HepG2 (cell line): ENCODE data around the gene NDUFB10. TPM values are rescaled to one million over a fixed set of nuclear protein-coding genes. Genes with fewer than 3 reads are reported as not detected.
A peak's percentile ranks its signal among the peaks of the same experiment; 100 is the strongest.

Source experiments
- ATAC-seq: fragments of 200-7000 bp; cut with Tn5 transposase; 3 replicates; pipeline ENCODE4 v1.9.1; 2020; ENCODE audit warnings: mild to moderate bottlenecking, moderate library complexity
- BruUV-seq: library from RNA; stranded (reverse); fragments of 400-500 nt; replicated peaks from 2 replicates; lab custom pipeline; 2021; lab: Mats Ljungman, UMichigan
- CTCF ChIA-PET: fragments of 300-600 bp; formaldehyde crosslinking; extraction: SDS; loops from one replicate; lab custom pipeline; 2021; ENCODE audit warnings: low total read pairs, inconsistent platforms, low intra/inter-chr PET ratio; lab: Yijun Ruan, JAX
- POLR2A ChIA-PET: fragments of 350-600 bp; sonication (Branson Sonifier 250); formaldehyde crosslinking; loops from one replicate; lab custom pipeline; 2020; ENCODE audit warnings: antibody characterized with exemption, inconsistent platforms; lab: Yijun Ruan, JAX
- DNase-seq: peaks from one replicate; pipeline ENCODE4 v3.0.0-alpha.2; 2015; ENCODE audit warnings: low spot score
- FAIRE-seq: peaks from 3 replicates; lab custom pipeline; 2011; peaks lifted over from hg19 to GRCh38; lab: Jason Lieb, UNC
- H2AFZ ChIP-seq: one replicate; pipeline ENCODE4 v1.6.1; 2011; ENCODE audit warnings: low read length, inconsistent platforms
- H3K27ac ChIP-seq: fragments of 300-600 bp; 3 replicates; pipeline ENCODE4 v1.8.0; 2011; ENCODE audit warnings: mixed run types, mild to moderate bottlenecking, mixed read lengths, low read length, inconsistent platforms; ENCODE audit not compliant: insufficient read depth; ENCODE audit errors: extremely low read length
- H3K27me3 ChIP-seq, 2 experiments: fragments of 200-600 bp in 1 of 2; 2 replicates in 1 of 2; 3 replicates in 1 of 2; pipeline versions ENCODE4 v1.6.0 to v1.8.0; 2011; ENCODE audit warnings: low read length in 2 of 2, mild to moderate bottlenecking in 2 of 2, moderate library complexity in 2 of 2, inconsistent platforms in 1 of 2; ENCODE audit not compliant: insufficient read depth in 2 of 2, control insufficient read depth in 1 of 2
- H3K36me3 ChIP-seq, 2 experiments: fragments of 200-600 bp in 1 of 2; replicated peaks in 1 of 2; 2 replicates in 1 of 2; 3 replicates in 1 of 2; pipeline versions ENCODE4 v1.5.1 to v1.8.0; 2011; ENCODE audit warnings: low read length in 2 of 2, inconsistent platforms in 1 of 2; ENCODE audit not compliant: insufficient read depth in 2 of 2, control insufficient read depth in 1 of 2
- H3K4me1 ChIP-seq: 2 replicates; pipeline ENCODE4 v1.5.1; 2012; ENCODE audit warnings: low read length, inconsistent platforms; ENCODE audit not compliant: insufficient read depth
- H3K4me2 ChIP-seq: 2 replicates; pipeline ENCODE4 v1.6.0; 2011; ENCODE audit warnings: low read depth, low read length, inconsistent platforms
- H3K4me3 ChIP-seq, 3 experiments: fragments of 200-600 bp in 1 of 3; sonication (generic), shearing (Covaris generic) in 1 of 3; replicated peaks in 1 of 3; 2 replicates each; pipeline ENCODE4 v1.5.1; 2011 to 2016; ENCODE audit warnings: low read length in 3 of 3, inconsistent platforms in 2 of 3, low read depth in 2 of 3, mild to moderate bottlenecking in 2 of 3, control low read depth in 1 of 3, mixed read lengths in 1 of 3; ENCODE audit not compliant: insufficient read depth in 1 of 3
- H3K79me2 ChIP-seq: one replicate; pipeline ENCODE4 v1.6.1; 2011; ENCODE audit warnings: low read length, inconsistent platforms; ENCODE audit not compliant: insufficient read depth
- H3K9ac ChIP-seq: 2 replicates; pipeline ENCODE4 v1.6.0; 2011; ENCODE audit warnings: mild to moderate bottlenecking, low read depth, low read length, inconsistent platforms; ENCODE audit not compliant: insufficient read depth
- H3K9me3 ChIP-seq: 2 replicates; pipeline ENCODE4 v1.5.1; 2012; ENCODE audit warnings: mild to moderate bottlenecking, low read length
- H4K20me1 ChIP-seq: 2 replicates; pipeline ENCODE4 v1.6.0; 2011; ENCODE audit warnings: inconsistent platforms, mild to moderate bottlenecking, low read length, moderate library complexity; ENCODE audit not compliant: insufficient read depth
- AGO2 ChIP-seq: fragments of 200-400 bp; formaldehyde crosslinking; optimal IDR thresholded peaks from 2 replicates; pipeline ENCODE3; 2017; ENCODE audit warnings: mild to moderate bottlenecking, low read depth, low read length, moderate library complexity
- ATRX ChIP-seq: sonication (generic); formaldehyde crosslinking; IDR thresholded peaks from 2 replicates; pipeline ENCODE4 v1.4.0; 2020; ENCODE audit warnings: missing genetic modification reagents, borderline replicate concordance
- CBX5 ChIP-seq: sonication (generic); formaldehyde crosslinking; IDR thresholded peaks from 2 replicates; pipeline ENCODE4 v1.4.0; 2020; ENCODE audit warnings: missing genetic modification reagents, borderline replicate concordance
- ETV5 ChIP-seq: IDR thresholded peaks from 2 replicates; pipeline ENCODE4 v1.6.1; 2018; ENCODE audit warnings: missing biosample characterization, missing genetic modification reagents, inconsistent platforms, borderline replicate concordance
- RBFOX2 ChIP-seq: fragments of 200-400 bp; formaldehyde crosslinking; IDR thresholded peaks from 2 replicates; pipeline ENCODE4 v1.6.1; 2017; ENCODE audit warnings: low read depth, mild to moderate bottlenecking, low read length
- RBM22 ChIP-seq: fragments of 200-400 bp; formaldehyde crosslinking; optimal IDR thresholded peaks from 2 replicates; pipeline ENCODE3; 2017; ENCODE audit warnings: mild to moderate bottlenecking, low read length, moderate library complexity
- SRF ChIP-seq: IDR thresholded peaks from 2 replicates; pipeline ENCODE4 v1.6.1; 2011; ENCODE audit warnings: mild to moderate bottlenecking, low read depth, low read length, moderate library complexity
- XBP1 ChIP-seq: sonication (generic); formaldehyde crosslinking; IDR thresholded peaks from 2 replicates; pipeline ENCODE4 v1.5.0; 2020; ENCODE audit warnings: missing genetic modification reagents
- ZBTB7A ChIP-seq: sonication (generic); formaldehyde crosslinking; IDR thresholded peaks from 2 replicates; pipeline ENCODE4 v1.8.0; 2022; ENCODE audit warnings: mild to moderate bottlenecking, missing genetic modification reagents
- ZNF234 ChIP-seq: sonication (generic); formaldehyde crosslinking; conservative IDR thresholded peaks from 2 replicates; pipeline ENCODE4 v1.5.1; 2020; ENCODE audit warnings: mild to moderate bottlenecking, missing genetic modification reagents
- ZNF546 ChIP-seq: sonication (generic); formaldehyde crosslinking; conservative IDR thresholded peaks from 2 replicates; pipeline ENCODE4 v1.8.1; 2023; ENCODE audit warnings: mild to moderate bottlenecking, missing genetic modification reagents
- ZNF652 ChIP-seq: IDR thresholded peaks from 2 replicates; pipeline ENCODE4 v1.6.1; 2016; ENCODE audit warnings: low read depth, borderline replicate concordance
- WGBS: methylation state at CpG from one replicate; pipeline ENCODE4 v1.1.6; 2017; ENCODE audit warnings: low lambda C conversion rate; 5-methylcytosine and 5-hydroxymethylcytosine counted together
- in situ Hi-C: cut with HindIII; loops from 2 replicates; pipeline ENCODE4 v1.10.0; 2017; ENCODE audit warnings: low pct_unique_long_range_greater_than_20kb; ENCODE audit not compliant: extremely low pct_ligation_motif_present
- intact Hi-C: fragments of 100-400 bp; cut with micrococcal nuclease; formaldehyde crosslinking; loops from one replicate; pipeline ENCODE4 v1.10.0; 2022; ENCODE audit not compliant: unreplicated experiment
- polyA plus RNA-seq, 8 experiments: library from polyadenylated mRNA; depleted of rRNA in 3 of 8; stranded (reverse) in 7 of 8; unstranded in 1 of 8; fragments of >200 nt; fragmentation: Illumina TruSeq in 4 of 8; extraction: Trizol in 4 of 8; gene quantifications; 2 replicates each; pipeline versions ENCODE4 v1.2.1 to v1.2.3, GENCODE V29; 2011 to 2016; ENCODE audit warnings: low read depth in 4 of 8, missing spikeins in 1 of 8, mixed read lengths in 1 of 8; ENCODE audit not compliant: insufficient read depth in 1 of 8
- total RNA-seq, 5 experiments: library from RNA; depleted of rRNA; stranded (reverse); fragments of >200 nt; fragmentation: Illumina TruSeq; extraction: Trizol; gene quantifications; 2 replicates each; pipeline ENCODE4 v1.2.3, GENCODE V29; 2016; ENCODE audit warnings: low read depth in 1 of 5
- TF ChIP-seq, protein P1 (sequence below): IDR thresholded peaks from 2 replicates; pipeline ENCODE4 v1.6.1; 2016; ENCODE audit warnings: low read depth, borderline replicate concordance
- TF ChIP-seq, protein P2 (sequence below): sonication (generic); formaldehyde crosslinking; IDR thresholded peaks from 2 replicates; pipeline ENCODE4 v1.5.1; 2020; ENCODE audit warnings: mild to moderate bottlenecking, missing genetic modification reagents, moderate library complexity
- TF ChIP-seq, protein P3 (sequence below): sonication (generic); formaldehyde crosslinking; IDR thresholded peaks from 2 replicates; pipeline ENCODE4 v1.8.0; 2022; ENCODE audit warnings: missing genetic modification reagents, mild to moderate bottlenecking, moderate library complexity, borderline replicate concordance
- TF ChIP-seq, protein P4 (sequence below): sonication (generic); formaldehyde crosslinking; conservative IDR thresholded peaks from 2 replicates; pipeline ENCODE4 v1.4.0; 2020; ENCODE audit warnings: missing genetic modification reagents

Gene NDUFB10
- total and polyA plus RNA-seq, 2 of the 13 experiments (the other 11 are each of a cell fraction or from before 2014, with no cell fraction given) = 68.6 to 157 TPM

DNA sequence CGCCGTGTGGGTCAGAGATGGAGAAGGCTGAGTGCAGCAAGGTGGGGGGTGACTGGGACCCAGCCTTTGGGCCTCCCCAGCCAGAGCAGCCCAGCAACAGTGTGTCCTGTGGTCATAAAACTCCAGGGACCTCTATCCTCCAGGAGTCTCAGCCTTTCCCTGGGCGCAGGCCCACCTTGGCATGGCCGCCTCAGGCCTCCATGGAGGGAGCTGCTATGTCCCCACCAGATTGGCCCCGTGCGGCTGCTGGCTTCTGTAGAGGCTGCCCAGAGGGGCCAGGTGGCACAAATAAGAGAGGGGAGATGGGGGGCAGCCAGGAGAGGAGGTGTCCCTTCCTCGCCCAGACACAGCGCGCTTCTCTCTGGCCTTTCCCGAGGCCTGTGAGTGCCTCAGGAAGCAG is 27.9 kb downstream of the NDUFB10 start:
- no peak for FAIRE-seq
- Histone ChIP-seq H3K4me1 (peaks cover 67% of the 10 kb centered on the region), H3K27ac (no peak overlapping the region), H3K9ac (no peak overlapping the region), H4K20me1 (no peaks in the 10 kb centered on the region), H2AFZ (no peak overlapping the region), H3K27me3 (peaks cover 0 to 8% of the 10 kb centered on the region in 2 experiments; a peak in 2 of 5 replicates), H3K4me3 (no peak overlapping the region), H3K79me2 (peaks cover 13% of the 10 kb centered on the region), H3K9me3 (no peaks in the 10 kb centered on the region), H3K36me3 (peaks cover 12 to 15% of the 10 kb centered on the region in 2 experiments; a peak in 4 of 5 replicates), H3K4me2 (no peak overlapping the region)
- in situ Hi-C loops (no loop called here), intact Hi-C loops (no loop called here)
- ChIA-PET POLR2A (interaction anchor here (1.0 to 2.7 kb wide), 2 partner anchors 23 to 168 kb away, joined by 3 to 8 read pairs; partner anchors contain the start of genes RPS2 and TRAF7), CTCF (no interaction called here)
- no peak for ATAC-seq
- BruUV-seq = no TSS peak
- DNase-seq = no peak
- 93% methylated on average over 5 of the region's 10 CpGs for WGBS
- no peak for TF ChIP-seq ATRX (CRISPR knock-in tag)
- TF ChIP-seq ZNF546 (CRISPR knock-in tag) = no peak
- no peak for TF ChIP-seq ZNF652 (CRISPR knock-in tag)
- TF ChIP-seq, protein P1, sequence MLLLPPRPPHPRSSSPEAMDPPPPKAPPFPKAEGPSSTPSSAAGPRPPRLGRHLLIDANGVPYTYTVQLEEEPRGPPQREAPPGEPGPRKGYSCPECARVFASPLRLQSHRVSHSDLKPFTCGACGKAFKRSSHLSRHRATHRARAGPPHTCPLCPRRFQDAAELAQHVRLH (CRISPR knock-in tag) = no peak
- TF ChIP-seq, protein P2, sequence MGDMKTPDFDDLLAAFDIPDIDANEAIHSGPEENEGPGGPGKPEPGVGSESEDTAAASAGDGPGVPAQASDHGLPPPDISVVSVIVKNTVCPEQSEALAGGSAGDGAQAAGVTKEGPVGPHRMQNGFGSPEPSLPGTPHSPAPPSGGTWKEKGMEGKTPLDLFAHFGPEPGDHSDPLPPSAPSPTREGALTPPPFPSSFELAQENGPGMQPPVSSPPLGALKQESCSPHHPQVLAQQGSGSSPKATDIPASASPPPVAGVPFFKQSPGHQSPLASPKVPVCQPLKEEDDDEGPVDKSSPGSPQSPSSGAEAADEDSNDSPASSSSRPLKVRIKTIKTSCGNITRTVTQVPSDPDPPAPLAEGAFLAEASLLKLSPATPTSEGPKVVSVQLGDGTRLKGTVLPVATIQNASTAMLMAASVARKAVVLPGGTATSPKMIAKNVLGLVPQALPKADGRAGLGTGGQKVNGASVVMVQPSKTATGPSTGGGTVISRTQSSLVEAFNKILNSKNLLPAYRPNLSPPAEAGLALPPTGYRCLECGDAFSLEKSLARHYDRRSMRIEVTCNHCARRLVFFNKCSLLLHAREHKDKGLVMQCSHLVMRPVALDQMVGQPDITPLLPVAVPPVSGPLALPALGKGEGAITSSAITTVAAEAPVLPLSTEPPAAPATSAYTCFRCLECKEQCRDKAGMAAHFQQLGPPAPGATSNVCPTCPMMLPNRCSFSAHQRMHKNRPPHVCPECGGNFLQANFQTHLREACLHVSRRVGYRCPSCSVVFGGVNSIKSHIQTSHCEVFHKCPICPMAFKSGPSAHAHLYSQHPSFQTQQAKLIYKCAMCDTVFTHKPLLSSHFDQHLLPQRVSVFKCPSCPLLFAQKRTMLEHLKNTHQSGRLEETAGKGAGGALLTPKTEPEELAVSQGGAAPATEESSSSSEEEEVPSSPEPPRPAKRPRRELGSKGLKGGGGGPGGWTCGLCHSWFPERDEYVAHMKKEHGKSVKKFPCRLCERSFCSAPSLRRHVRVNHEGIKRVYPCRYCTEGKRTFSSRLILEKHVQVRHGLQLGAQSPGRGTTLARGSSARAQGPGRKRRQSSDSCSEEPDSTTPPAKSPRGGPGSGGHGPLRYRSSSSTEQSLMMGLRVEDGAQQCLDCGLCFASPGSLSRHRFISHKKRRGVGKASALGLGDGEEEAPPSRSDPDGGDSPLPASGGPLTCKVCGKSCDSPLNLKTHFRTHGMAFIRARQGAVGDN = no peak
- TF ChIP-seq SRF = no peak
- peak; percentile 54 for TF ChIP-seq RBM22
- TF ChIP-seq, protein P3, sequence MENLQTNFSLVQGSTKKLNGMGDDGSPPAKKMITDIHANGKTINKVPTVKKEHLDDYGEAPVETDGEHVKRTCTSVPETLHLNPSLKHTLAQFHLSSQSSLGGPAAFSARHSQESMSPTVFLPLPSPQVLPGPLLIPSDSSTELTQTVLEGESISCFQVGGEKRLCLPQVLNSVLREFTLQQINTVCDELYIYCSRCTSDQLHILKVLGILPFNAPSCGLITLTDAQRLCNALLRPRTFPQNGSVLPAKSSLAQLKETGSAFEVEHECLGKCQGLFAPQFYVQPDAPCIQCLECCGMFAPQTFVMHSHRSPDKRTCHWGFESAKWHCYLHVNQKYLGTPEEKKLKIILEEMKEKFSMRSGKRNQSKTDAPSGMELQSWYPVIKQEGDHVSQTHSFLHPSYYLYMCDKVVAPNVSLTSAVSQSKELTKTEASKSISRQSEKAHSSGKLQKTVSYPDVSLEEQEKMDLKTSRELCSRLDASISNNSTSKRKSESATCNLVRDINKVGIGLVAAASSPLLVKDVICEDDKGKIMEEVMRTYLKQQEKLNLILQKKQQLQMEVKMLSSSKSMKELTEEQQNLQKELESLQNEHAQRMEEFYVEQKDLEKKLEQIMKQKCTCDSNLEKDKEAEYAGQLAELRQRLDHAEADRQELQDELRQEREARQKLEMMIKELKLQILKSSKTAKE (CRISPR knock-in tag) = no peak
- no peak for TF ChIP-seq ZNF234 (CRISPR knock-in tag)
- TF ChIP-seq ETV5 (CRISPR knock-in tag) = no peak
- no peak for TF ChIP-seq XBP1 (CRISPR knock-in tag)
- TF ChIP-seq, protein P4, sequence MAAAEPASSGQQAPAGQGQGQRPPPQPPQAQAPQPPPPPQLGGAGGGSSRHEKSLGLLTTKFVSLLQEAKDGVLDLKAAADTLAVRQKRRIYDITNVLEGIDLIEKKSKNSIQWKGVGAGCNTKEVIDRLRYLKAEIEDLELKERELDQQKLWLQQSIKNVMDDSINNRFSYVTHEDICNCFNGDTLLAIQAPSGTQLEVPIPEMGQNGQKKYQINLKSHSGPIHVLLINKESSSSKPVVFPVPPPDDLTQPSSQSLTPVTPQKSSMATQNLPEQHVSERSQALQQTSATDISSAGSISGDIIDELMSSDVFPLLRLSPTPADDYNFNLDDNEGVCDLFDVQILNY (CRISPR knock-in tag) = no peak
- peak; percentile 82 for TF ChIP-seq AGO2
- no peak for TF ChIP-seq ZBTB7A (CRISPR knock-in tag)
- peak; percentile 47; the same call in 1 of the 2 replicates for TF ChIP-seq RBFOX2
- no peak for TF ChIP-seq CBX5 (CRISPR knock-in tag)
